ENCODE measurements around the gene RNF152. TPM values are rescaled to one million over a fixed set of nuclear protein-coding genes. Genes with fewer than 3 reads are reported as not detected.

The RNF152 gene
- total and polyA plus RNA-seq, 7 donors = 7.1 to 27.3 (median 11.5) TPM

- intact Hi-C loops (cut with DNase I) = no loop called here
Observed at GRCh38 chr18:61851940-61852451, 40.8 kb downstream of the RNF152 start.

GRCh38 chr18:61851279-61851678, 41.5 kb downstream of the RNF152 start:
- Histone ChIP-seq H3K27ac (no peak overlapping the region), H3K4me3 (no peak overlapping the region), H3K4me1 (peaks cover 0 to 12% (median 8%) of the 10 kb centered on the region in 4 donors), H3K27me3 (no peaks in the 10 kb centered on the region), H3K9me3 (no peaks in the 10 kb centered on the region), H3K36me3 (no peaks in the 10 kb centered on the region)
- intact Hi-C loops (cut with DNase I) = no loop called here
- DNase-seq = no peak
- TF ChIP-seq EP300 (IDR thresholded peaks at IDR 0.05) = no peak
- no peak for TF ChIP-seq POLR2A (IDR thresholded peaks at IDR 0.05)
- TF ChIP-seq POLR2AphosphoS5 (IDR thresholded peaks at IDR 0.05) = no peak
- TF ChIP-seq, protein P1, sequence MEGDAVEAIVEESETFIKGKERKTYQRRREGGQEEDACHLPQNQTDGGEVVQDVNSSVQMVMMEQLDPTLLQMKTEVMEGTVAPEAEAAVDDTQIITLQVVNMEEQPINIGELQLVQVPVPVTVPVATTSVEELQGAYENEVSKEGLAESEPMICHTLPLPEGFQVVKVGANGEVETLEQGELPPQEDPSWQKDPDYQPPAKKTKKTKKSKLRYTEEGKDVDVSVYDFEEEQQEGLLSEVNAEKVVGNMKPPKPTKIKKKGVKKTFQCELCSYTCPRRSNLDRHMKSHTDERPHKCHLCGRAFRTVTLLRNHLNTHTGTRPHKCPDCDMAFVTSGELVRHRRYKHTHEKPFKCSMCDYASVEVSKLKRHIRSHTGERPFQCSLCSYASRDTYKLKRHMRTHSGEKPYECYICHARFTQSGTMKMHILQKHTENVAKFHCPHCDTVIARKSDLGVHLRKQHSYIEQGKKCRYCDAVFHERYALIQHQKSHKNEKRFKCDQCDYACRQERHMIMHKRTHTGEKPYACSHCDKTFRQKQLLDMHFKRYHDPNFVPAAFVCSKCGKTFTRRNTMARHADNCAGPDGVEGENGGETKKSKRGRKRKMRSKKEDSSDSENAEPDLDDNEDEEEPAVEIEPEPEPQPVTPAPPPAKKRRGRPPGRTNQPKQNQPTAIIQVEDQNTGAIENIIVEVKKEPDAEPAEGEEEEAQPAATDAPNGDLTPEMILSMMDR (IDR thresholded peaks at IDR 0.05) = no peak
- WGBS, 2 donors = 69 to 90% methylated on average over 3 of the region's 3 CpGs

More at GRCh38 chr18:61851940-61852451, 40.8 kb downstream of the RNF152 start:
- peaks cover 0 to 12% (median 8%) of the 10 kb centered on the region in 4 donors for H3K4me1 ChIP-seq
- no peak for DNase-seq
- no peak overlapping the region for H3K4me3 ChIP-seq
- no peaks in the 10 kb centered on the region for H3K27me3 ChIP-seq
- TF ChIP-seq, protein P1 (IDR thresholded peaks at IDR 0.05) = no peak
- TF ChIP-seq POLR2A (IDR thresholded peaks at IDR 0.05) (no peak), POLR2AphosphoS5 (IDR thresholded peaks at IDR 0.05) (no peak), EP300 (IDR thresholded peaks at IDR 0.05) (no peak)
- 85 to 93% methylated on average over 3 of the region's 3 CpGs for WGBS, 2 donors
- no peaks in the 10 kb centered on the region for H3K9me3 ChIP-seq
- no peaks in the 10 kb centered on the region for H3K36me3 ChIP-seq
- H3K27ac ChIP-seq = no peak overlapping the region

DNA sequence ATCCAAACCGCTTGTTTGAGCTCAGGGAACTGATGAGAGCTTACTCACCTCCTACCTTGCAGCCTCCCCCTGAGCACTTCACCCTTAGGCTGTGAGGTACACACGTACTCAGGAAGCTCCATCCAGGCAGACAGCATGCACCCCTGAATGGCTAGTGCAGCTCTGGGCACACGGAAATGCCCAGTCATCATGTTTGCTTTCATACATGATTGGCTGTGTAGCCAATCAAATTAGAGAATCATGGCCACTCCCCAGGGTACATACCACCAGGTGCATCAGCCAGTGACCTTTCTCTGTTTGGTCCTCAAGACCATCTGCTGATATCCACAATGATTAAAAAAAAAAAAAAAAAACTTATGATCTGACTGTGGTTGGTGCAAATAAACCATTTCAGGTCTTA, 42.1 kb downstream of the RNF152 start:
- no peak overlapping the region for H3K27ac ChIP-seq
- no peaks in the 10 kb centered on the region for H3K36me3 ChIP-seq
- 80 to 81% methylated on average over 3 of the region's 3 CpGs for WGBS, 2 donors
- H3K27me3 ChIP-seq = no peaks in the 10 kb centered on the region
- intact Hi-C loops (cut with DNase I) = no loop called here
- TF ChIP-seq EP300 (IDR thresholded peaks at IDR 0.05) (no peak), POLR2AphosphoS5 (IDR thresholded peaks at IDR 0.05) (no peak), POLR2A (IDR thresholded peaks at IDR 0.05) (no peak)
- TF ChIP-seq, protein P1 (IDR thresholded peaks at IDR 0.05) = no peak
- H3K4me1 ChIP-seq = peaks cover 0 to 12% (median 8%) of the 10 kb centered on the region in 4 donors
- H3K9me3 ChIP-seq = no peaks in the 10 kb centered on the region
- no peak overlapping the region for H3K4me3 ChIP-seq
- no peak for DNase-seq

DNA sequence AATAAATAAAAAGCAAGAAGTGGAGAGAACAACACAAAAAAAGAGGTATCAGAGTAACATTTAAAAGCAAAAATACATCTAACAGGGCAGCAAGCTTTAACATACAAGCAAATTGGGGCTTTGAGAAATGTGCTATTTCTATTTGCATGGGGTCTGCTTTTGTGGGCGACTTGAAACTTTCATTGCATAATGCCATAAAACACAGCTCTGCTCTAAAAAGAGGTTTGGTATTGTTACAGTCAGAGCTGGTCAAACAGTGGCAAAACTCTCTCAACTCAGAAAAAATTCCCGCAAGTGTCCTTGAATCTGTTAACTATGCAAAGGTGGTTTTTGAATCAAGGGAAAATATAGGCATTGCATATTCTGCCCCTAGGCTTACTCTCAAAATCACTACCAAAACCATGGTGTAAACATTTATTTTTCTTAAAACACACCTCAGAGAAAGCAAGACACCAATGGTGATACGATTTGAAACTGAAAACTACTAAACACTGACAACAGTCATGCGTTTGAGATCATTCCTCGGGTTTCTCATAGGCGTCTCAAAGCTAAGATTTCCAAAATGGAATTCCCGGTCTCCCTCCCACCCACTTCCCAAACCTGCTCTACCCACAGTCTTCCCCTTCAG, 45.5 kb downstream of the RNF152 start:
- 83 to 88% methylated on average over 7 of the region's 7 CpGs for WGBS, 2 donors

DNA sequence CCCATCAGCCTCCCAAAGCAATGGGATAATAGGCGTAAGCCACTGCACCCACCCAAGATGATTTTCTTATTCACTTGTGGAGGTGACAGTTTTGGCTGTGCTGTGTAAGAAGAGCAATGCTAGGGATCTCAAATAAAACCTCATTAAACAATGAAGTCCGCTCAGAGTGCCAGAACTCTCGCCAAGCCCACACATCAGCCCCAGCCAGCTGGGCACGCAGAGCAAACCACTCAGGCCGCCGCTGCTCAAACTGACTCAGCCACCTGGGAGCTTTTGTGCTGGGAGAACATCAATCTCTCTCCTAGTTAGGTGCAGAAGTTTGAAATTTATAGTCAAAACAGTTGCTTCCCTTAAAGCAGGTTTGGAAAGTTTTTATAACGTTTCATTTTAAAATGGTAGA, 47.6 kb downstream of the RNF152 start:
- Histone ChIP-seq H3K9me3 (no peaks in the 10 kb centered on the region), H3K36me3 (no peaks in the 10 kb centered on the region), H3K4me1 (no peaks in the 10 kb centered on the region), H3K27ac (no peak overlapping the region), H3K27me3 (no peaks in the 10 kb centered on the region), H3K4me3 (no peak overlapping the region)
- DNase-seq = no peak
- TF ChIP-seq, protein P1 (IDR thresholded peaks at IDR 0.05) = no peak
- TF ChIP-seq EP300 (IDR thresholded peaks at IDR 0.05) (no peak), POLR2AphosphoS5 (IDR thresholded peaks at IDR 0.05) (no peak), POLR2A (IDR thresholded peaks at IDR 0.05) (no peak)
- 86 to 95% methylated on average over 7 of the region's 7 CpGs for WGBS, 2 donors
- intact Hi-C loops (cut with DNase I) = no loop called here

More for the DNA sequence above, 45.5 kb downstream of the RNF152 start:
- H3K27me3 ChIP-seq = no peaks in the 10 kb centered on the region
- DNase-seq = no peak
- no peaks in the 10 kb centered on the region for H3K4me1 ChIP-seq
- no peak for TF ChIP-seq POLR2AphosphoS5 (IDR thresholded peaks at IDR 0.05)
- no peak for TF ChIP-seq POLR2A (IDR thresholded peaks at IDR 0.05)
- no peaks in the 10 kb centered on the region for H3K9me3 ChIP-seq
- H3K36me3 ChIP-seq = no peaks in the 10 kb centered on the region
- H3K4me3 ChIP-seq = no peak overlapping the region
- intact Hi-C loops (cut with DNase I) = no loop called here
- H3K27ac ChIP-seq = no peak overlapping the region

Measured in sigmoid colon (tissue), 7 donors.